ENCODE data around the gene TMOD2. TPM values are rescaled to one million over a fixed set of nuclear protein-coding genes. Genes with fewer than 3 reads are reported as not detected.

The TMOD2 gene
- total RNA-seq, 1 donor from 2014 or later, result 4.1 TPM

DNA sequence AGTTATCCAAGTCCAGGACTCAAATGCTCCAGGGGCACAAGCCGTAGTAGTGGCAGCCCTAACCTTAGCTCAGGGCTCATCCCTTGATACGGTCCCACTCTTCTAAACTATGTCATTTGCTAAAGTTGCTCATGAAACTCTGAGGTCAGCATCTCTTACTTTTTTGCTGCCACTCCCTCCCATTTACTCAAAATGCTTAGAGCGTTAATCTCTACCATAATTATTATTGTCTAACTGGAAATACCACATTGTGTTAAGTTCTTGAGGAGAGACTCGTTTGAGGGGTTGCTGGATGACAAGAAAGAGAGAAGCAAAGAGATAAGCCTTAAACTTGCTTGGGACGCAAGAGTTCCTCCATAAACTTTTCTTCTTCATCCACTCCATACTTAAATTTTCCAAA lies 51.2 kb downstream of the TMOD2 start:
- Histone ChIP-seq H3K36me3 (ENCODE audit: control insufficient read depth, insufficient read depth, low read length) (no peaks in the 10 kb centered on the region), H3K27me3 (ENCODE audit: control insufficient read depth, insufficient read depth, low read length) (no peaks in the 10 kb centered on the region), H3K4me3 (ENCODE audit: low read depth, low read length) (no peak overlapping the region)
- TF ChIP-seq, protein P1, sequence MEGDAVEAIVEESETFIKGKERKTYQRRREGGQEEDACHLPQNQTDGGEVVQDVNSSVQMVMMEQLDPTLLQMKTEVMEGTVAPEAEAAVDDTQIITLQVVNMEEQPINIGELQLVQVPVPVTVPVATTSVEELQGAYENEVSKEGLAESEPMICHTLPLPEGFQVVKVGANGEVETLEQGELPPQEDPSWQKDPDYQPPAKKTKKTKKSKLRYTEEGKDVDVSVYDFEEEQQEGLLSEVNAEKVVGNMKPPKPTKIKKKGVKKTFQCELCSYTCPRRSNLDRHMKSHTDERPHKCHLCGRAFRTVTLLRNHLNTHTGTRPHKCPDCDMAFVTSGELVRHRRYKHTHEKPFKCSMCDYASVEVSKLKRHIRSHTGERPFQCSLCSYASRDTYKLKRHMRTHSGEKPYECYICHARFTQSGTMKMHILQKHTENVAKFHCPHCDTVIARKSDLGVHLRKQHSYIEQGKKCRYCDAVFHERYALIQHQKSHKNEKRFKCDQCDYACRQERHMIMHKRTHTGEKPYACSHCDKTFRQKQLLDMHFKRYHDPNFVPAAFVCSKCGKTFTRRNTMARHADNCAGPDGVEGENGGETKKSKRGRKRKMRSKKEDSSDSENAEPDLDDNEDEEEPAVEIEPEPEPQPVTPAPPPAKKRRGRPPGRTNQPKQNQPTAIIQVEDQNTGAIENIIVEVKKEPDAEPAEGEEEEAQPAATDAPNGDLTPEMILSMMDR (IDR thresholded peaks at IDR 0.05; ENCODE audit: insufficient read depth, low read length, poor library complexity, severe bottlenecking), result no peak
- no peak for DNase-seq (ENCODE audit: low read depth)

DNA sequence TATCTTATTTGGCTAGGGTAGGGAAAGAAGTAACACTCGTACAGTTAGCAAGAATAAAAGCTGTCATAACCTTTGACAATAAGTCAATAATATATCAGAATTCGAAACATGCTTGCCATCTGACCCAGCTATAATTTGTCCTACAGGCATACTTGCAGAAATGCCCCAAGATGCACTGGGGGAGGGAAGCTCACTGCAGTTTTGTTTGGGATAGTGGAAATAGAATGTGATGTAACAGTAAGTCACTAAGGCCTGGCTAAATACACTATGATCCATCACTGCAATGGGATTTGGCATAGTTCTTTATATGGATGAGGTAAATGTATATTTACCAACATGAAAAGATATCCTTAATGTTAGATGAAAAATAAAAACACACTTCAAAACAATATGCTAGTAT lies 52.6 kb downstream of the TMOD2 start:
- DNase-seq (ENCODE audit: low read depth), result no peak
- Histone ChIP-seq H3K36me3 (ENCODE audit: control insufficient read depth, insufficient read depth, low read length) (no peaks in the 10 kb centered on the region), H3K27me3 (ENCODE audit: control insufficient read depth, insufficient read depth, low read length) (no peaks in the 10 kb centered on the region), H3K4me3 (ENCODE audit: low read depth, low read length) (no peak overlapping the region)
- TF ChIP-seq, protein P1 (IDR thresholded peaks at IDR 0.05; ENCODE audit: insufficient read depth, low read length, poor library complexity, severe bottlenecking), result no peak

DNA sequence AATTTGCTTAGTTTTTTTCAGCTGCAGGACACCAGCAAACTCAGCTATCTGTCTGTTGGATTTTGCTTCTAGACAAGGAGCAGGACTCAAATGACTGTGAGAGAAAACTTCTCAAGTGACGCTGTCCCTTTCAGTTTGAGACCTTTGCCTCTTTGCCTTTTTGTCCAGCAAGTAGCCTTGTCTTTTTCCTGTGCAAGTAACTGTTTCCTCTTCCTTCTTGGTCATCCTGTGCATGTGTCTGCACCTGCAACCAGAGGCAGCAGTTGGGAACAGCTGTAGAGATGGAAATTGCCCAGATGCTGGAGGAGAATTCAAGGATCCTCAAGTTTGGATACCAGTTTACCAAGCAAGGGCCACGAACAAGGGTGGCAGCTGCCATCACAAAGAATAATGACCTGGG lies 54.7 kb downstream of the TMOD2 start:
- Histone ChIP-seq H3K27me3 (ENCODE audit: control insufficient read depth, insufficient read depth, low read length) (no peaks in the 10 kb centered on the region), H3K4me3 (ENCODE audit: low read depth, low read length) (no peak overlapping the region), H3K36me3 (ENCODE audit: control insufficient read depth, insufficient read depth, low read length) (no peaks in the 10 kb centered on the region)
- no peak for DNase-seq (ENCODE audit: low read depth)
- TF ChIP-seq, protein P1 (IDR thresholded peaks at IDR 0.05; ENCODE audit: insufficient read depth, low read length, poor library complexity, severe bottlenecking), result no peak

DNA sequence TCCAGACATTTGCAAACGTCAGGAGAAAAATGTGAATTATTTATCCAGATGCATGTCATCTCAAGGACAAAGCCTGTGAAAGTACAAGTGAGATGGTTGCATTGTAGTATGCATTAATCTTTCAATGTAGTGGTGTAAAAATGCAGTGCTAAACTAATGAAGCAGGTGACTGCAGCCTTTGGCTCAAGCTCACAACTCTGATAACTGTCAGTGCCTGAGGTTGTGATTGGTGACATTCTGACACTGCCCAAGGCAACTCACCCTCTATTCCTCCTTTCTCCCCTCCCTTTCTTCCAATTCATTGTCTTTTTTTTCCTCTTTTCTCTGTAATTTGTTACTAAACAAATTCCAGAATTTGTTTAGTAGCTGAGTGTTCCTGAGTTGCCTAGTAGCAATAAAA lies 58.1 kb downstream of the TMOD2 start:
- Histone ChIP-seq H3K36me3 (ENCODE audit: control insufficient read depth, insufficient read depth, low read length) (no peaks in the 10 kb centered on the region), H3K4me3 (ENCODE audit: low read depth, low read length) (no peak overlapping the region), H3K27me3 (ENCODE audit: control insufficient read depth, insufficient read depth, low read length) (no peaks in the 10 kb centered on the region)
- TF ChIP-seq, protein P1 (IDR thresholded peaks at IDR 0.05; ENCODE audit: insufficient read depth, low read length, poor library complexity, severe bottlenecking), result no peak
- no peak for DNase-seq (ENCODE audit: low read depth)

DNA sequence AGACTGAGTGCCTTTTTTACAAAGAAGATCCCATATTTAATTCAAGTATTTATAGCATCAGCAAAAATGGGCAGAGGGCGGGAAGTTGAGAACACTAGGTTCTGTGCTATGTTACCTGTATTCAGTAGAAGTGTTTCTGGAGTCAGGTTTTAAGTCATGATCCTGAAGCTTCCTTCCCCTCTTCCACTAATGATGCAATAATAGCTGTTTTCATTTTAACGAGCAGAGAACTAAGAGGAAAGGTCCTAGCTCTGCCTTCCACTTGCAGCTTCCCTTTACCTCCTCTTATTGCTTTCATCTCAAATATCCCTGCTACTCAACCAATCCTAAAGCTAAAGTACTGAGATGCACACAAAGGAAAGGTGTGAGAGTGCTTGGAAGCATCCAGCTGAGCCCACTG lies 61.2 kb downstream of the TMOD2 start:
- no peaks in the 10 kb centered on the region for H3K36me3 ChIP-seq (ENCODE audit: control insufficient read depth, insufficient read depth, low read length)
- DNase-seq (ENCODE audit: low read depth), result no peak
- H3K27me3 ChIP-seq (ENCODE audit: control insufficient read depth, insufficient read depth, low read length), result no peaks in the 10 kb centered on the region
- no peak overlapping the region for H3K4me3 ChIP-seq (ENCODE audit: low read depth, low read length)
- TF ChIP-seq, protein P1 (IDR thresholded peaks at IDR 0.05; ENCODE audit: insufficient read depth, low read length, poor library complexity, severe bottlenecking), result no peak

DNA sequence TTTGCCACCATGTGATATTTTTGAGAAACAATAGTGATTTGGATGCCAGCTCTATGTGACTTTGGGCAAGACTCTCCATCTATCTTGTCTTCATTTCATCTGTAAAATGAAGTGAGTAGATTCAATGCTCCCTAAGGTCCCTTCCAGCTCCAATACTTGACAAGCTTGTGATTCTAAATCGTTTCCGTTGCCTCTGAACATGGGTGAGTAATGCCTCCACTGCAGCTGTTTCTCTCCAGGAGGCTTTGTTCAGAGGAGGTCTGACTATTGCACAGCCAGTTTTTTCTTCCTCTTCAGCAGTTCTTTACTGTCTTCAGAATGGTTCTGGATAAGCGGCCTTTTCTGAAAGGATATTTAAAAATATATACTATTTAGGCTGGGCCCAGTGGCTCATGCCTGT lies 63.2 kb downstream of the TMOD2 start:
- Histone ChIP-seq H3K27me3 (ENCODE audit: control insufficient read depth, insufficient read depth, low read length) (no peaks in the 10 kb centered on the region), H3K36me3 (ENCODE audit: control insufficient read depth, insufficient read depth, low read length) (no peaks in the 10 kb centered on the region), H3K4me3 (ENCODE audit: low read depth, low read length) (no peak overlapping the region)
- DNase-seq (ENCODE audit: low read depth), result no peak
- TF ChIP-seq, protein P1 (IDR thresholded peaks at IDR 0.05; ENCODE audit: insufficient read depth, low read length, poor library complexity, severe bottlenecking), result no peak
